HT-29 (cell line): ENCODE results near the gene LYAR. TPM values are rescaled to one million over a fixed set of nuclear protein-coding genes. Genes with fewer than 3 reads are reported as not detected.
A peak's percentile ranks its signal among the peaks of the same experiment; 100 is the strongest.

Experiments
- DNase-seq: peaks from one replicate; pipeline ENCODE4 v3.0.0-alpha.2; 2015; ENCODE audit warnings: low spot score
- total RNA-seq: library from RNA; depleted of rRNA; stranded (reverse); fragments of >200 nt; shearing (Covaris generic); gene quantifications from 2 replicates; pipeline ENCODE4 v1.2.3, GENCODE V29; 2014; rRNA removed

LYAR gene, protein sequence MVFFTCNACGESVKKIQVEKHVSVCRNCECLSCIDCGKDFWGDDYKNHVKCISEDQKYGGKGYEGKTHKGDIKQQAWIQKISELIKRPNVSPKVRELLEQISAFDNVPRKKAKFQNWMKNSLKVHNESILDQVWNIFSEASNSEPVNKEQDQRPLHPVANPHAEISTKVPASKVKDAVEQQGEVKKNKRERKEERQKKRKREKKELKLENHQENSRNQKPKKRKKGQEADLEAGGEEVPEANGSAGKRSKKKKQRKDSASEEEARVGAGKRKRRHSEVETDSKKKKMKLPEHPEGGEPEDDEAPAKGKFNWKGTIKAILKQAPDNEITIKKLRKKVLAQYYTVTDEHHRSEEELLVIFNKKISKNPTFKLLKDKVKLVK
- 21.0 and 25.4 TPM in 2 replicates for total RNA-seq

- peak; percentile 93 for DNase-seq
These were observed at the start of gene LYAR, which contains the start of gene ZBTB49 for GRCh38 chr4:4289941-4290850. Gene LYAR, minus strand, starts transcription at chr4:4290154. Its CDS starts 6,412 bp downstream, at chr4:4283742. Gene ZBTB49, plus strand, starts transcription at chr4:4290251. Its CDS starts 9,695 bp downstream, at chr4:4299946.

GRCh38 chr4:4339504-4340085, 49.6 kb upstream of the LYAR start:
- no peak for DNase-seq

DNA sequence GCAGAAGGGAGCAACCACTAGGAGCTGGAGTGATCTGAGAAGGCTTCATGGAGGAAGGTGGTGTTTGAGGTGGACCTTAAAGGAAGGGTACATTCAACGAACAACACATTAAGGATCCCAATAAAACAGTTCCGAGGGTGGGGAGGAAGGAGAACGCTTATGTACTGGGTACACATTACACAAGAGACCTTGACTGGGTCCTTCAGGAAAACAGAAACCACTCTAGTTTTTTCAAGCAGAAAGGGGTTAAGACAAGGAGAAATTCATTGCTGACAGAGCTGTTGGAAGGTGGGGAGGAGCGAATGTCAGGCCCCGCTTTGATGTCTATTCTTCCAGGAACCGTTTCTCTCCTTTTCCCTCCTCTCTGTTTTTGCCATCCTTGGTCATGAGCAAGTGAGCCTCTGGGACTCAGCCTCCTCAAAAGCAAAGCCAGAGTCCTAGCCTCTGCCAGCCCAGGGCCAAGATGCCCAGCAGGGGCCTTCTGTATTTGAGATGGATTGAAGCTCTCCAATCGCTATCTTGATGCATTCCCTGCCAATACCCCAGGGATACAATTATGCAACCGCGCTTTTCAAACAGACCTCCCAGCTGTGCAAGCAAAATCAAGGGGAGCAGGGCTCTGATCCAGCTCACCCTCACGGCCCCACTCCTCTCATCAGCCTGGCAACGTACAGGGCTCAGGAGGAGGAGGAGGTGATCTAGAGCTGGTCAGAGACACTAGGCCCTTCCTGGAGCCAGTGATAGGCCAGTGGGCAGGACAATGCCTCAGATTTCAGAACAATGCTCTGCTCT, 48.5 kb upstream of the LYAR start:
- DNase-seq: no peak

GRCh38 chr4:4334798-4335520, 45.0 kb upstream of the LYAR start:
- DNase-seq: peak; percentile 84

DNA sequence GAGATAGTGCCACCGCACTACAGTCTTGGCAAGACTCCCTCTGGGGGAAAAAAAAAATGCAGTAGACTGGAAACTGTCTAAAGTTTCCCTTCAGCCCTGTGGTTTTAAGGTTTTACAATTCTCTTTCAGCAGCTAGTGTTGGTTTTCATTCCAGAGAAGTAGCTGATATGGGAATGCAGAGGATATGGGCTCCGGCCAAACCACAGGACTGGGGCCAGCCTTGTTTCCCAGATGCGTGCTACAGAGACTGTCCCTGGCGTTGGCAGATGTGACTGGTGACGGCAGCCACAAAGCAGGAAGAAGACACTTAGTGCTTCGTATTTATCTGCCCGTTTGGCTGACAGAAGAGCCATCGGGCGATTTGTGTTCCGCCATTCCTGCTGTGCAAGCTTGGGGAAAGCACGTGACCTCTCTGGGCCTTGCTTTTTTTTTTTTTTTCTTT, 43.3 kb upstream of the LYAR start:
- DNase-seq: no peak

DNA sequence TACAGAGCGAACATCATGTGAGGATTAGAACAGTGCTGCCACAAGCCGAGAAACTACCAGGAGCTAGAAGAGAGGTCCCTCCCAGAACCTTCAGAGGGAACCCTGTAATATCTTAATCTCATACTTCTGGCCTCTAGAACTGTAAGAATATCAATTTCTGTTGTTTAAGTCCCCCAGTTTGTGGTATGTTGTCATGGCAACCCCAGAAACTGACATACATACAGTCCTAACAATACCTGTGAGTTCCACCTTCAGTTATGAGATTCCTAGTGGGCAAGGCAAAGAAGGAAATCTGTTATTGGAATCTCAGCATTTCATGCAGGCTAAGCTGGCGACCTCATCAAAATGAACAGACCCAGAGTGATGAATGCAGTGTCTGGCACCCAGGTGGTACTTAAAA, 42.6 kb upstream of the LYAR start:
- DNase-seq: no peak

DNA sequence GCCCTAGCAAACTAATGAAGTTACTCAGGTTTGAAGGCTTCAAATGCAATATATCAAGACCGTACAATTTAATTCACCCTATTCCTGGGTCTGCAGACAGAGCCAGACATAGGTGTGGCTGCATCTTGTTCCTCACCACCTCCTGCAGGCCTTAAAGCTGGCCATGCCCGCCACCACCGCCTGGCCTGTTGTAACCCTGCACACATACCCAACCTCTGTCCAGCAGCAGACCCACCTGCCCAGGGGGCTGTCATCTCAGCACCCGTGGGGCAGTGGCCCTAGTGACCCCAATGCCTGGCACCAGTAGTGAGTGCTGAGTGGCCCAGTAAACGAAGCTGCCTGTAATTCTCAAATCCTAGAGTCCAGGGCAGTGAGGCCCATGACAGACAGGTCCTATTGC, 40.8 kb upstream of the LYAR start:
- no peak for DNase-seq

DNA sequence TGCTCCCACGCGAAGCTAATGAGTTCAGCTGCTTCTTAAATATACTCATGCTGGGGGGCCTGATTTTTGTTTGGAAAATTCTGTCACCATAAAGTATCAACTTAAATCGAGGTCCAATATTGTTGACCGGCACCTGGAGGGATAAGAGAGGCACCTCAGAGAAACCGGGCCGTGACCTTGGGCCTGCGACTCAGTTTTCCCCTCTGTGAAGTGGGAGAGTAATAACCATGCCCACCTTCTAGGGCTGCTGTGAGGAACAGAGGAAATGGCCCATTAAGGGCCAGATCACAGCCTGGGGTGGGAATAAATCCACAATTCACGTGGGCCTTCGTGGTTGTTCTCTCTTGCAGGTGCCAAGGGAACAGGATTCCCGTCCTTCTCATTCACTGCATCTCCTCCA, 39.5 kb upstream of the LYAR start:
- no peak for DNase-seq

- no peak for DNase-seq
These were observed 38.9 kb upstream of the LYAR start for GRCh38 chr4:4328840-4329239.

- no peak for DNase-seq
These were observed 38.3 kb upstream of the LYAR start for GRCh38 chr4:4328206-4328605.

DNA sequence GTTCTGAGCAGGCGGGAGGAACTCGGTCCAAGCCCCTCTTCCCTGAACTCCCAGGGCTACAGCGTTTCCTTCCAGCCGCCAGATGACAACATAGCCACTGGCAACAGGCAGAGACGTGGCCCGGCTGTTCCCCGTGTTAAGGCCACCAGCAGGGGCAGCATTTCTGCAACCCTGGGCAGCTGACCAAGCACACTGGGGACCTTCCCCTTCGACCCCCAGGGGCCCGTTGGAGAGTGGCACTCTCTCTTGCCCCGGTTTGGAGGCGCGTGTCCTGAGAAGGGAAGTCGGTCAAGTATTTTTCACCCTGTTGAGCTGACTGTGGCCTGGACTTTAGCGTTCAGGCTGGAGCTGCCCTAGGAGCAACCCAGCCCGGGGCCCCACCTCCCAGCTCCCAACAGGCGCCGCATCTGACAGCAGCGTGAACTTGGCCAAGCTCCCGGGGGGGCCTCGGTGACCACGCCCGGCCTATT, 37.7 kb upstream of the LYAR start:
- DNase-seq: peak; percentile 1

- no peak for DNase-seq
These were observed 36.2 kb upstream of the LYAR start for GRCh38 chr4:4326166-4326565.

DNA sequence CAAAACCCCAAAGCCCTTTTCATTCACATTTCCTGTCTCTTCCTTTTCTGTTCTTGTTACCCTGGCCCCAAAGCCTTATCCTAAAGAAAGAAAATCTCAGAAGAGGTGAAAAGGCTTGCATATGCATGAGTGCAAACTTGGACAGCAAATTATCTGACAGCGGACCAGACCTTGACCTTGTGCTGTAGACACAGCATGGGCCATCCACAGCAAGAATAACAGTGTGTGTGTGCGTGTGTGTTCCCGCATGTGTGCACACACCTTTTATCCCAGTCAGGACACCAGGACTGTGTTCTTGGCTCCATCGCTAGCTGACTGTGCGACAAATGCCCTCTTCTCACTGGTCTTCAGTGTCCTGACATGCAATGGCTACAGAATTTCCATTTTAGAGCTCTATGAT, 35.4 kb upstream of the LYAR start:
- no peak for DNase-seq

DNA sequence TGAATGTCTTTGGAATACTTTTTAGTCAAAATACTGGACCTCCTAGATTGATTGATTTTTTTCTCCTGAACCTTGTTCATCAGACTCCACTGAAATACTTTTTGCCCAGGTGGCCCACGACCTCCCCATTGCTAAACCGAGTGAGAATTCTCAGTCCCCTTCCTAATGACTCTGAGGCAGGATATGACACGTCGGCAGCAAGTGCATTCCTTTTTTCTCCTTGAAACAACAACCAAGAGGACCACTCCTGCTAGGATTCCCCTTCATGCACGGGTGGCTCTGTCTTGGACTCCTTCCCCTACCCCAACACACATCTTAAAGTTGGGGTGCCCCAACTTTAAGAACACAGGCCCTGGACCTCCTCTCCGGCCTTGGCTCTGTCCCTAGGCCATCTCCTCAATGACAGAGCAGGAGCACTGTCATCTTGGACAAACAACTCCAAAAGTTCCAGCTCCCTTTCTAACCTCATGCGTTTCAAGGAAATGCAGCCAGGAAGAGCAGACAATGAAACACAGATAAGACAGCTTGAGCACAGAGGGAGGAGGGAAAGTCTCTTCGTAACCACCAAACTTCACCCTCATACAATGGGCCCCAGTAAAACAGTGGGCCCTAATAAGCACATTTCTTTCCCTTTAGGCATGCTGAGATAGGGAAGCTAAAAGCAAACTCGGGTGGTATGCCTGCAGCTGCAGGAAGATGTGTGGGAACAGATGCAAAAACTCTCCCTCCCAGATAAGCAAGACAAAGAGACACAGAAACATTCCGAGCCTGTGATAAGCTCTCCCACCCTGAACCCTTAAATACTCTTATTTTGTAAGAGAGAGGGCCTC, 34.0 kb upstream of the LYAR start:
- DNase-seq: no peak

DNA sequence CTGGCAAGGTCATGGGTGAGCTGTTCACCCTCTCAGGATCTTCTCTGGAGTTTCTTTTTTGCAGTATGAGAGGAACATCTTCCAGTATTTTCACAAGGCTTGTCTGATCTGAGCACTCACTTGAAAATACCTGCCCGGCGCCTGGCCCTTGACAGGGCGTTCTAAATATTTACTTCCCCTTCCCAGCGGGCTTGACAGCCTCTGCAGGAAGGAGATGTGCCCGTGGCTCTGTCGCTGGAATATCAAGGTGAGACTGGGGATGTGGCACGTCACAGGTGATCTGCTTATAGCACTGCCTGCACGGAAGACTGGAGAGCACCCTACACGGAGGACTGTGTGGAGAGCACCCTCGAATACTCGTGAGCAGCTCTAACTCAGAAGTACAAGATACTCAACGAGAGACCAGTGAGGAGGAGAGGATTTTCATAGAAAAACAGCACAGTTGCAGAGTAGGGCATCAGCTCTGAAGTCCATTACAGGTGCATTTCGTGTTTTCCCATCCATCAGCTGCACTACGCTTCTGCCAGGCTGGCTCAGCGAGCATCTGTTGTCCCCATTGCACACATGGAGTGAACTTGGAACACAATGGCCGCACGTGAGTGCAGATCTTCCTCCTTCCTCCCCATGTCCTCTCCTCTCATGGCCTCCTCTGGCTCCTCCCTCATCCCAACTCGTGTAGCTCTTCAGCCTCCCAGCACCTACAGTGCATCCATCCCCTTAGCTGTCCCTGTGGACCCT, 32.2 kb upstream of the LYAR start:
- no peak for DNase-seq

DNA sequence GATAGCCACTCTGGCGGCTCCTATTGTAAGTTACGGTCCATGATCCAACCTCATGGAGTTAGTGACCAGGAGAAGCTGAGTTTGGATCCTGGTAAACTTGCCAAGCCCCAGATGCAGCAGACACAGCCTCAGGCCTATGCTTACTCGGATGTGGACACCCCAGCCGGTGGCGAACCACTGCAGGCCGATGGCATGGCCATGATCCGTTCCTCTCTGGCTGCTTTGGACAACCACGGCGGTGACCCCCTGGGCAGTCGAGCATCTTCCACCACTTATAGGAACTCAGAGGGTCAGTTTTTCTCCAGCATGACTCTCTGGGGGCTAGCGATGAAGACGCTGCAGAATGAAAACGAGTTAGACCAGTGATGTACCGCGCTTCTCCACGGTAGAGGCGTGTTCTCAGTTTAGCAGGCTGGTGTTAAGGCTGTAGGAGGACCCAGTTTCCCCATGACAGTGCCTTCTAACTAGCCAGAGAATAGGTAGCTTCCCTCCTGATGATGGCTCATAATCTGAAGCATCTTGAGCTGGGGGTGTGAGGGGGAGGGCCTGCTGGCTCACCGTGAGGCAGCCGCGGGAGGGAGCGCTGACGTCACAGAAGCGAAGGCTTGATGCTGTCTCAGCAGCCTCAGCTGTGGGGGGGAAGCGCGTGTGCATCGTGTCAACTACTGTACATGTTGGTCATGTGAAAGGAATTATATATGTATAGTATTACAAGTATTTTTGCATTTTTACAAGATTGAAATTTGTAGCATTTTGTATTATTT, 31.2 kb upstream of the LYAR start:
- DNase-seq: no peak

GRCh38 chr4:4320528-4320927, 30.6 kb upstream of the LYAR start:
- DNase-seq: no peak
